Measurements from ENCODE around the gene CHST11. TPM values are rescaled to one million over a fixed set of nuclear protein-coding genes. Genes with fewer than 3 reads are reported as not detected.

Gene CHST11
- total RNA-seq, 2 experiments from 2014 or later = 19.1 to 21.9 TPM

GRCh38 chr12:104422441-104422840 is 34.3 kb upstream of the CHST11 start:
- H3K27me3 Mint-ChIP-seq = peaks cover 3% of the 10 kb centered on the region
- no peak overlapping the region for H3K4me3 Mint-ChIP-seq
- peaks cover 10% of the 10 kb centered on the region for H3K36me3 Mint-ChIP-seq
- H3K27ac Mint-ChIP-seq = no peak overlapping the region
- DNase-seq = no peak
- H3K4me1 Mint-ChIP-seq = peaks cover 12% of the 10 kb centered on the region
- peaks cover 8% of the 10 kb centered on the region for H3K9me3 Mint-ChIP-seq

GRCh38 chr12:104423273-104423672 is 33.5 kb upstream of the CHST11 start:
- Mint-ChIP-seq H3K27ac (no peak overlapping the region), H3K36me3 (peaks cover 10% of the 10 kb centered on the region), H3K9me3 (peaks cover 10% of the 10 kb centered on the region), H3K4me1 (peaks cover 15% of the 10 kb centered on the region), H3K4me3 (no peak overlapping the region), H3K27me3 (peaks cover 3% of the 10 kb centered on the region)
- DNase-seq = no peak

GRCh38 chr12:104423809-104424208 is 32.9 kb upstream of the CHST11 start:
- no peak overlapping the region for H3K4me3 Mint-ChIP-seq
- H3K4me1 Mint-ChIP-seq = peaks cover 15% of the 10 kb centered on the region
- peaks cover 12% of the 10 kb centered on the region for H3K36me3 Mint-ChIP-seq
- peaks cover 3% of the 10 kb centered on the region for H3K27me3 Mint-ChIP-seq
- no peak for DNase-seq
- peaks cover 10% of the 10 kb centered on the region for H3K9me3 Mint-ChIP-seq
- no peak overlapping the region for H3K27ac Mint-ChIP-seq

GRCh38 chr12:104424955-104425354 is 31.8 kb upstream of the CHST11 start:
- peaks cover 10% of the 10 kb centered on the region for H3K9me3 Mint-ChIP-seq
- H3K36me3 Mint-ChIP-seq = peaks cover 12% of the 10 kb centered on the region
- H3K27ac Mint-ChIP-seq = no peak overlapping the region
- H3K4me1 Mint-ChIP-seq = peaks cover 15% of the 10 kb centered on the region
- H3K4me3 Mint-ChIP-seq = no peak overlapping the region
- H3K27me3 Mint-ChIP-seq = peaks cover 3% of the 10 kb centered on the region
- no peak for DNase-seq

- no peak for DNase-seq
- Mint-ChIP-seq H3K9me3 (peaks cover 10% of the 10 kb centered on the region), H3K36me3 (peaks cover 12% of the 10 kb centered on the region), H3K4me3 (no peak overlapping the region), H3K4me1 (peaks cover 15% of the 10 kb centered on the region), H3K27me3 (peaks cover 3% of the 10 kb centered on the region), H3K27ac (no peak overlapping the region)
These were observed 31.1 kb upstream of the CHST11 start for GRCh38 chr12:104425614-104426013.

DNA sequence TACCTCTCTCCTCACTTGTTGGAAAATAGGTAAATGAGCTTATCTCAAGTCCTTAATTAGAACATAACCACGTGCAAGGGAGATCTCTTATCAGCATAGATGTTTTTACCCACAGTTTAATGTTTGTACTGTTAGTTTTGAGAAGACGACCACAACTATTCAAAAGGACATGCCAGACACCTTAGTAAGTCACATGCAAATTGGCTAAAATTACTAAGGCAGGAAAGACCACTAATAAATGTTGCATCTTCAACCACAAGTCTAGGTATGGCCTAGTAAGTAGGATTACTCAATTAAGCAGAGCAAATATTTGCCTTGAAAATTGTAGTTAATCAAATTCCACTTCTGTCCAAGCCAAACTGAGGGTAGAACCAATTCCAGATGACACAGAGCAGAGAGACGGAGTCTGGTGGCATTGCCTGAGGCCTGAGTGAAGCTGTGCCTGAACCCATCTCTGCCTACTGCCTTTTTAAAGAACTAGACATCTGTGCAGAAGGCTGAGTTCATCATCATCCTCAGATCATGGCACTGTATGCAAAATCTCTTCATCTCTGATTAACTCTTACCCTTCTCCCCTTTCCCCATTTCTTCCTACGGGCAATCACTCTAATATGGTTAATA is 29.7 kb upstream of the CHST11 start:
- DNase-seq = no peak
- Mint-ChIP-seq H3K27me3 (peaks cover 3% of the 10 kb centered on the region), H3K4me1 (peaks cover 9% of the 10 kb centered on the region), H3K27ac (peak overlapping the region; percentile 22), H3K4me3 (no peak overlapping the region), H3K9me3 (peaks cover 8% of the 10 kb centered on the region), H3K36me3 (peaks cover 10% of the 10 kb centered on the region)

DNA sequence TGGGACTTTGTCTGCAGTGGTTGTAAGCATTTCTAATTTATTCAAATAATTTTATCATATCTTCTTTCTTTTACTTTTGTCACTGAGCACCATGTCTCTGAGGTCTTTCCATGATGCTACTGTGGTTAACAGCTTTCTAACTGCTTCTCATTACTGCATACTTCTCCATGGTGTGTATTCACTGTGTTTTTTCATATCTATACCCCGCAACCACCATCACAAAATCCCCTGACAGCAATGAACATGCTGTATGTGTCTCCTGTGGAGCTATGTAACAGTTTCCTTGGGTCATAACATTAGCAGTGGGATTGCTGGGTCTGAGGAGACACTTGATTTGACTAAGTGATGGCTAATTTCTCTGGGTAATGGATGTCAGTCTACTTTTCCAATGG is 29.2 kb upstream of the CHST11 start:
- Mint-ChIP-seq H3K4me3 (no peak overlapping the region), H3K27ac (no peak overlapping the region), H3K9me3 (peaks cover 5% of the 10 kb centered on the region), H3K27me3 (peaks cover 3% of the 10 kb centered on the region), H3K36me3 (peaks cover 5% of the 10 kb centered on the region), H3K4me1 (peaks cover 9% of the 10 kb centered on the region)
- no peak for DNase-seq

DNA sequence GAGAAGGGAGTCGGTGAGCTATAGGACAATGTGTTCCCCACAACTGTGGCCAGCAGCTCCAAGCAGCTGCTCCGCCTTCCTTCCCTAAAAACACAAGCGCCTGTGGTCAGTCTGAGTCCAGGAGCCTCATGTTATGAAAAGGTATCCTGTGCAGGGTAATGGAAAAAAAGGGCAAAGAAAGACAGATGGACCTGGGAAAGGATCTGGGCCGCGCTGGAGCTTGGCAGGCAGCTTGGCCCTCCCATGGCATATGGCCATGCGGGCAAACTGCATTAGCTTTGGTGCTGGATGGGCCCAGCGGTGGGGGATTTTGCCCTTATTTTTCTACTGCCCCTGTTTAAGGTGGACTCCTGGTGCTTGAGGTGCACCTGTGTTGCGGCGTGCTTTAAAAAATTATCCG is 23.7 kb upstream of the CHST11 start:
- H3K9me3 Mint-ChIP-seq = peaks cover 2% of the 10 kb centered on the region
- H3K4me1 Mint-ChIP-seq = no peaks in the 10 kb centered on the region
- H3K4me3 Mint-ChIP-seq = no peak overlapping the region
- no peaks in the 10 kb centered on the region for H3K27me3 Mint-ChIP-seq
- no peak overlapping the region for H3K27ac Mint-ChIP-seq
- peaks cover 1% of the 10 kb centered on the region for H3K36me3 Mint-ChIP-seq
- no peak for DNase-seq

GRCh38 chr12:104434129-104434528 is 22.6 kb upstream of the CHST11 start:
- Mint-ChIP-seq H3K36me3 (no peaks in the 10 kb centered on the region), H3K4me3 (no peak overlapping the region), H3K27ac (no peak overlapping the region), H3K27me3 (no peaks in the 10 kb centered on the region), H3K4me1 (no peaks in the 10 kb centered on the region), H3K9me3 (no peaks in the 10 kb centered on the region)
- no peak for DNase-seq

GRCh38 chr12:104435175-104435574 is 21.6 kb upstream of the CHST11 start:
- H3K4me3 Mint-ChIP-seq = no peak overlapping the region
- no peaks in the 10 kb centered on the region for H3K27me3 Mint-ChIP-seq
- DNase-seq = no peak
- H3K36me3 Mint-ChIP-seq = no peaks in the 10 kb centered on the region
- H3K4me1 Mint-ChIP-seq = no peaks in the 10 kb centered on the region
- H3K27ac Mint-ChIP-seq = no peak overlapping the region
- no peaks in the 10 kb centered on the region for H3K9me3 Mint-ChIP-seq

DNA sequence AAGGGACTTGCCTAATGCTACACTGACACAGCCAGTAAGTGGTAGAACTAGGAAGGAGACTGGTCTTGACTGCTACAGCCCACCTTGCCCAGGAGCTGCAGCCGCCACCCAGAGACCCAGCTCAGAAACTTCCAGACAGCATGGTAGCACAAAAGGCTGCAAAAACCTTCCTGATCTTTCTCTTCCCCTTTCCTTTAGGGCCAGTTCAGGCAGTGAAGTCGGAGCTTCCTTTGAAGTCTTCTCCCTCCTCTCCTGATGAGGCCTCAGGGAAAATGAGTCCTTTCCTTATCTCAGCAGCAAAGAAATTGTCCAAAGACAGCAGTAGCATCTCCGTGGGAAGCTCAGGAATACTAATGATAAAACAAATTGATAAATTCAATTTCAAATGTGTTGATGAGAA is 21.0 kb upstream of the CHST11 start:
- Mint-ChIP-seq H3K27me3 (no peaks in the 10 kb centered on the region), H3K4me1 (no peaks in the 10 kb centered on the region), H3K4me3 (no peak overlapping the region), H3K9me3 (no peaks in the 10 kb centered on the region), H3K36me3 (no peaks in the 10 kb centered on the region), H3K27ac (no peak overlapping the region)
- DNase-seq = no peak

DNA sequence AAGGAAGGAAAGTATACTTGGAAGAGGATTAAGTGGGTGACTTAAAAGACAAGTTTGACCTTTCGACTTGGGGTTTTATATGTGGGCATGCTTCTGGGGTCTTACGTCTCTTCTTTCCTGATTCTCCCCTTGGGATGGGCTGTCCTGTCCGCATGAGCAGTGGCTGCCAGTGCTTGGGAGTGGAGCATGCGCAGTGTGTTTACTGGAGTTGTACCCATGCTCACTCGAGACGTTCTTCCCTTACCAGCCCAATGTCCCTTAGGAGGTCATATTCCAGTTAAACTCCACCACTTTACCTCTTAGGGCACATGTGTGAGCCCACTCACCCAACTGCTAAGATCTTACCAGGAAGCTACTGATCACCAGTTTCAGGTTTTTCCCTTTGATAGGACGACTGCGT is 20.0 kb upstream of the CHST11 start:
- Mint-ChIP-seq H3K27ac (no peak overlapping the region), H3K4me3 (no peak overlapping the region), H3K9me3 (no peaks in the 10 kb centered on the region), H3K27me3 (no peaks in the 10 kb centered on the region), H3K36me3 (no peaks in the 10 kb centered on the region), H3K4me1 (no peaks in the 10 kb centered on the region)
- no peak for DNase-seq

DNA sequence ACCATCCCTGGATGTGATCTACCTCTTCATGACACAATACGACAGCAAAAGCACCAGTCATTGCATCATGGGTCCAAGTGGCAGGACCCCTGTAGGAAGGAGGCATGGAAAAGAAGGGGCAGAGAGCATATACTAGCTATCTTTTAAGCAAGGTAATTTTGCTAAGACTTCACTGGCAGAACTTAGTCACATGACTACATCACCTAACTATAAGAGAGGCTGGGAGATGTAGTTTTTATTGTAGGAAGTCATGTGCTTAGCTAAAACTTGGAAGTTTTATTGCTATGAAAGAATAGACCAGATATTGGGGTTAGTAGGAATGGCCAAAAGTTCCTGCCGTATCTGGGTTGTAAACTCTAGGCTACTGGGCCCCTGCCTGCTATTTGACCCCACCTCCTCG is 18.6 kb upstream of the CHST11 start:
- Mint-ChIP-seq H3K27ac (no peak overlapping the region), H3K9me3 (no peaks in the 10 kb centered on the region), H3K36me3 (no peaks in the 10 kb centered on the region)

DNA sequence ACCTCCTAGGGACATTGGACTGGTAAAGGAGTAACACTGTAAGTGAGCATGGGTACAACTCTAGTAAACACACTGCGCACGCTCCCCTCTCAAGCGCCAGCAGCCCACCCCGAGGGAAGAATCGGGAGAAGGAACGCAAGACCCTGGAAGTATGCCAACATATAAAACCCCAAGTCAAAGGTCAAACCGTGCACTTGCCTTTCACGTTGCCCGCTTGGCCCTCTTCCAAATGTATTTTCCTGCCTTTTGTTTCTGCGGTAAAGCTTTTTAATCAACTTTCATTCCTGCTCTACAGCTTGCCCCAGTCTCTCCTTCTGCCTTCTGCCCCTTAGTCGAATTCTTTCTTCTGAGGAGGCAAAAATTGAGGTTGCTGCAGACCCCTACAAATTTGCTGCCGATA is 17.6 kb upstream of the CHST11 start:
- Mint-ChIP-seq H3K27me3 (no peaks in the 10 kb centered on the region), H3K9me3 (no peaks in the 10 kb centered on the region), H3K4me3 (no peak overlapping the region), H3K4me1 (peaks cover 2% of the 10 kb centered on the region), H3K36me3 (no peaks in the 10 kb centered on the region), H3K27ac (no peak overlapping the region)
- no peak for DNase-seq

More for the DNA sequence above, 18.6 kb upstream of the CHST11 start:
- Mint-ChIP-seq H3K4me3 (no peak overlapping the region), H3K27me3 (no peaks in the 10 kb centered on the region), H3K4me1 (peaks cover 2% of the 10 kb centered on the region)
- no peak for DNase-seq

- no peak overlapping the region for H3K27ac Mint-ChIP-seq
- no peaks in the 10 kb centered on the region for H3K9me3 Mint-ChIP-seq
- H3K36me3 Mint-ChIP-seq = no peaks in the 10 kb centered on the region
- H3K27me3 Mint-ChIP-seq = no peaks in the 10 kb centered on the region
- no peak for DNase-seq
- H3K4me1 Mint-ChIP-seq = peaks cover 2% of the 10 kb centered on the region
- no peak overlapping the region for H3K4me3 Mint-ChIP-seq
These were observed 13.7 kb upstream of the CHST11 start for GRCh38 chr12:104443008-104443407.

GRCh38 chr12:104446646-104447421 is 9.9 kb upstream of the CHST11 start:
- H3K9me3 Mint-ChIP-seq = no peaks in the 10 kb centered on the region
- no peak overlapping the region for H3K27ac Mint-ChIP-seq
- no peak for DNase-seq
- no peak overlapping the region for H3K4me3 Mint-ChIP-seq
- peaks cover 2% of the 10 kb centered on the region for H3K4me1 Mint-ChIP-seq
- no peaks in the 10 kb centered on the region for H3K27me3 Mint-ChIP-seq
- no peaks in the 10 kb centered on the region for H3K36me3 Mint-ChIP-seq

Measured in activated naive CD8-positive, alpha-beta T cell treated with anti-CD3 and anti-CD28 coated beads for 36 hours (primary cell).